K562 (cell line): Measurements from ENCODE around the gene ZMIZ1. TPM values are rescaled to one million over a fixed set of nuclear protein-coding genes. Genes with fewer than 3 reads are reported as not detected.
A peak's percentile ranks its signal among the peaks of the same experiment; 100 is the strongest.

Experiments
- ADNP ChIP-seq: fragments of 200-800 bp; sonication (Bioruptor generic); IDR thresholded peaks from 2 replicates; pipeline ENCODE4 v1.6.1; 2016; ENCODE audit warnings: missing genetic modification characterization, missing compliant biosample characterization
- BRD4 ChIP-seq: fragments of 200-600 bp; sonication (generic); IDR thresholded peaks from 2 replicates; pipeline ENCODE4 v1.6.1; 2017; ENCODE audit warnings: inconsistent platforms
- FOS ChIP-seq: IDR thresholded peaks from 3 replicates; pipeline ENCODE4 v1.6.1; 2011; ENCODE audit not compliant: insufficient read length; ENCODE audit errors: extremely low read depth
- HDAC3 ChIP-seq: fragments of 450-650 bp; IDR thresholded peaks from 2 replicates; pipeline ENCODE4 v1.6.1; 2018; ENCODE audit warnings: borderline replicate concordance, mild to moderate bottlenecking, moderate library complexity; ENCODE audit not compliant: partially characterized antibody
- JUNB ChIP-seq: fragments of 450-650 bp; formaldehyde crosslinking; conservative IDR thresholded peaks from 2 replicates; pipeline ENCODE4 v1.4.0; 2020; ENCODE audit warnings: mild to moderate bottlenecking
- KDM5B ChIP-seq: fragments of 200-600 bp; sonication (generic); IDR thresholded peaks from 2 replicates; pipeline ENCODE4 v1.6.1; 2012; ENCODE audit warnings: low read depth, mild to moderate bottlenecking, moderate library complexity, low read length, control low read depth, inconsistent platforms; ENCODE audit not compliant: insufficient replicate concordance
- MECOM ChIP-seq: fragments of 250-450 bp; sonication (Bioruptor Pico); IDR thresholded peaks from 2 replicates; pipeline ENCODE4 v1.8.0; 2022; ENCODE audit warnings: inconsistent platforms
- PCBP2 ChIP-seq: fragments of 200-400 bp; formaldehyde crosslinking; IDR thresholded peaks from 2 replicates; pipeline ENCODE4 v1.6.1; 2018; ENCODE audit warnings: low read length, low read depth, mild to moderate bottlenecking, moderate library complexity; ENCODE audit not compliant: poor library complexity, severe bottlenecking
- RBBP5 ChIP-seq: fragments of 200-600 bp; sonication (generic); IDR thresholded peaks from 2 replicates; pipeline ENCODE4 v1.6.1; 2012; ENCODE audit warnings: borderline replicate concordance, mild to moderate bottlenecking, low read length, control low read depth, inconsistent platforms; ENCODE audit not compliant: insufficient read depth, poor library complexity, severe bottlenecking
- SETDB1 ChIP-seq: IDR thresholded peaks from one replicate; pipeline ENCODE4 v1.6.1; 2012; ENCODE audit warnings: low read length, control low read depth, inconsistent platforms
- SRF ChIP-seq, 2 experiments: fragments of 250-450, 450-650 bp in 1 of 2; sonication (Bioruptor Pico) in 1 of 2; sonication (generic) in 1 of 2; formaldehyde crosslinking; IDR thresholded peaks; 2 replicates each; pipeline versions ENCODE4 v1.5.0 to v1.5.1; 2020 to 2022; ENCODE audit warnings: mild to moderate bottlenecking in 1 of 2, missing genetic modification reagents in 1 of 2
- TAF7 ChIP-seq: fragments of 450-650 bp; IDR thresholded peaks from 2 replicates; pipeline ENCODE4 v1.6.1; 2016; ENCODE audit warnings: missing genetic modification characterization, missing compliant biosample characterization
- TFAM ChIP-seq: fragments of 250-450 bp; sonication (Bioruptor Pico); conservative IDR thresholded peaks from 2 replicates; pipeline ENCODE4 v1.5.0; 2021; ENCODE audit warnings: mild to moderate bottlenecking, moderate library complexity
- TRIM28 ChIP-seq: fragments of 450-650 bp; IDR thresholded peaks from 2 replicates; pipeline ENCODE4 v1.6.1; 2017
- ZC3H11A ChIP-seq: IDR thresholded peaks from 2 replicates; pipeline ENCODE4 v1.6.1; 2012; ENCODE audit warnings: low read depth, low read length, improper control_type of control experiment
- ZNF239 ChIP-seq: fragments of 250-450 bp; sonication (Bioruptor Pico); IDR thresholded peaks from 2 replicates; pipeline ENCODE4 v1.4.0; 2020; ENCODE audit warnings: mild to moderate bottlenecking
- ZNF57 ChIP-seq: fragments of 450-650 bp; formaldehyde crosslinking; IDR thresholded peaks from 2 replicates; pipeline ENCODE4 v1.4.0; 2020; ENCODE audit warnings: mild to moderate bottlenecking, moderate library complexity
- polyA plus RNA-seq, 8 experiments: library from polyadenylated mRNA; depleted of rRNA in 4 of 8; stranded (reverse) in 5 of 8; unstranded in 3 of 8; fragments of >200 nt; fragmentation: Nextera tagmentation in 2 of 8; fragmentation: Illumina TruSeq in 1 of 8; extraction: Ambion mirVana in 2 of 8; extraction: Trizol in 1 of 8; gene quantifications; 2 replicates each; pipeline versions ENCODE4 v1.2.1 to v1.2.3, GENCODE V29; 2011 to 2014; ENCODE audit warnings: inconsistent platforms in 1 of 8, missing spikeins in 1 of 8
- total RNA-seq, 7 experiments: library from RNA; depleted of rRNA in 6 of 7; stranded (reverse); fragments of >200 nt in 6 of 7; fragmentation: Illumina TruSeq in 2 of 7; extraction: Trizol in 2 of 7; gene quantifications; 2 replicates each; pipeline versions ENCODE4 v1.2.1 to v1.2.3, GENCODE V29; 2011 to 2021; ENCODE audit warnings: low replicate concordance in 1 of 7
- TF ChIP-seq, protein P1 (sequence below): sonication (generic); formaldehyde crosslinking; IDR thresholded peaks from 2 replicates; pipeline ENCODE4 v1.8.0; 2023; ENCODE audit warnings: mild to moderate bottlenecking, missing genetic modification reagents
- TF ChIP-seq, protein P2 (sequence below): sonication (generic); formaldehyde crosslinking; IDR thresholded peaks from 2 replicates; pipeline ENCODE4 v1.4.0; 2020; ENCODE audit warnings: mild to moderate bottlenecking, missing genetic modification reagents
- TF ChIP-seq, protein P3 (sequence below): fragments of 250-450 bp; sonication (Bioruptor Pico); IDR thresholded peaks from 2 replicates; pipeline ENCODE4 v1.9.0; 2021; ENCODE audit warnings: mild to moderate bottlenecking
- TF ChIP-seq, protein P4 (sequence below): IDR thresholded peaks from 2 replicates; pipeline ENCODE4 v1.6.1; 2011; ENCODE audit not compliant: insufficient read length; ENCODE audit errors: extremely low read depth
- TF ChIP-seq, protein P5 (sequence below): fragments of 250-450 bp; sonication (Bioruptor Pico); IDR thresholded peaks from 2 replicates; pipeline ENCODE4 v1.5.0; 2021; ENCODE audit warnings: mild to moderate bottlenecking, borderline replicate concordance

ZMIZ1 gene
- total and polyA plus RNA-seq, 9 of the 15 experiments (the other 6 are each of a cell fraction or from before 2014, with no cell fraction given), result 1.0 to 37.3 (median 4.3) TPM

DNA sequence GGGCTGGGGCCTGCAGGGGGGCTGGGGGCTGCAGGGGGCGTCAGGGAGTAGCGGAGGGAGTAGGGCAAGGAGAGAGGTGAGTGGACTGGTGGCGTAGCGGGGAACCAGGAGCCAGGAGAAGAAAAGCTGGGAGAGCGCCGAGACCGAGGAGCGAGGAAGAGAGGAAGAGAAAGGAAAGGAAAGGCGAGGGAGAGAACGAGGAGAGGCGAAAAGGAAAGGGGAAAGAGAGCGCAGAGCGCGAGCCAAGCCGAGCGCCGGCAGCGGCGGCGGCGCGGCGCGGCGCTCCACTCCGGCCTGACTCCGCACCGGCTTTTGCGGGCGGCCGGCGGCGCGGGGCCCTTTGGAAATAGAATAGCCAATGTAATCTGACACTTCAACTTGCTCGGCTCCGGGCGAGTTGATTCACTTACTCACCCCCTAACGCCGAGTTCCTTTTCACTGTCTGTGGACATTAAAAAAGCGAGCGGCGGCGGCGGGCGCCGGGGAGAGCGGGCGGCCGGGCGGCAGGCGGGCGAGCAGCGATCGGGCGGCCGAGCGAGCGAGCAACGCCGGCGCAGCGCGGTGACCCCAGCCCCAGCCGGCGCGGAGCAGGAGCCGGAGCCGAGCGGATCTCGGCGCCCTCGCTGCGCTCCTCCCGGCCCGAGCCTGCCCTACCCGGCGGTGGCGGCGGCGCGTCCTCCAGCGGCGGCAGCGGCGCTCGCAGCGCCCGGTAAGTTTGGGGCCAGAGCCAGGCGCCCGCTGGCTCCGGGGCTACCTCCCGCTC lies at the start of gene ZMIZ1 (continued):
- no peak for TF ChIP-seq PCBP2
- no peak for TF ChIP-seq JUNB (CRISPR knock-in tag)
- TF ChIP-seq, protein P1, sequence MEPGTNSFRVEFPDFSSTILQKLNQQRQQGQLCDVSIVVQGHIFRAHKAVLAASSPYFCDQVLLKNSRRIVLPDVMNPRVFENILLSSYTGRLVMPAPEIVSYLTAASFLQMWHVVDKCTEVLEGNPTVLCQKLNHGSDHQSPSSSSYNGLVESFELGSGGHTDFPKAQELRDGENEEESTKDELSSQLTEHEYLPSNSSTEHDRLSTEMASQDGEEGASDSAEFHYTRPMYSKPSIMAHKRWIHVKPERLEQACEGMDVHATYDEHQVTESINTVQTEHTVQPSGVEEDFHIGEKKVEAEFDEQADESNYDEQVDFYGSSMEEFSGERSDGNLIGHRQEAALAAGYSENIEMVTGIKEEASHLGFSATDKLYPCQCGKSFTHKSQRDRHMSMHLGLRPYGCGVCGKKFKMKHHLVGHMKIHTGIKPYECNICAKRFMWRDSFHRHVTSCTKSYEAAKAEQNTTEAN, result no peak
- no peak for TF ChIP-seq FOS
- TF ChIP-seq TAF7 (tag), result no peak
- no peak for TF ChIP-seq HDAC3
- TF ChIP-seq ZC3H11A, result no peak
- TF ChIP-seq, protein P2, sequence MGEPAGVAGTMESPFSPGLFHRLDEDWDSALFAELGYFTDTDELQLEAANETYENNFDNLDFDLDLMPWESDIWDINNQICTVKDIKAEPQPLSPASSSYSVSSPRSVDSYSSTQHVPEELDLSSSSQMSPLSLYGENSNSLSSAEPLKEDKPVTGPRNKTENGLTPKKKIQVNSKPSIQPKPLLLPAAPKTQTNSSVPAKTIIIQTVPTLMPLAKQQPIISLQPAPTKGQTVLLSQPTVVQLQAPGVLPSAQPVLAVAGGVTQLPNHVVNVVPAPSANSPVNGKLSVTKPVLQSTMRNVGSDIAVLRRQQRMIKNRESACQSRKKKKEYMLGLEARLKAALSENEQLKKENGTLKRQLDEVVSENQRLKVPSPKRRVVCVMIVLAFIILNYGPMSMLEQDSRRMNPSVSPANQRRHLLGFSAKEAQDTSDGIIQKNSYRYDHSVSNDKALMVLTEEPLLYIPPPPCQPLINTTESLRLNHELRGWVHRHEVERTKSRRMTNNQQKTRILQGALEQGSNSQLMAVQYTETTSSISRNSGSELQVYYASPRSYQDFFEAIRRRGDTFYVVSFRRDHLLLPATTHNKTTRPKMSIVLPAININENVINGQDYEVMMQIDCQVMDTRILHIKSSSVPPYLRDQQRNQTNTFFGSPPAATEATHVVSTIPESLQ, result 0 out of 2 replicates have a peak, but pooled peaks have one; percentile 13
- TF ChIP-seq TFAM, result no peak
- TF ChIP-seq SETDB1, result no peak
- TF ChIP-seq, protein P3, sequence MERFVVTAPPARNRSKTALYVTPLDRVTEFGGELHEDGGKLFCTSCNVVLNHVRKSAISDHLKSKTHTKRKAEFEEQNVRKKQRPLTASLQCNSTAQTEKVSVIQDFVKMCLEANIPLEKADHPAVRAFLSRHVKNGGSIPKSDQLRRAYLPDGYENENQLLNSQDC (CRISPR knock-in tag), result peak; percentile 86; the same call in 1 of the 2 replicates
- TF ChIP-seq ZNF57 (CRISPR knock-in tag), result no peak
- TF ChIP-seq ADNP (tag), result no peak
- TF ChIP-seq SRF (CRISPR knock-in tag; IDR thresholded peaks at IDR 0.05), result no peak
- TF ChIP-seq RBBP5, result no peak
- peak; percentile 52 for TF ChIP-seq KDM5B
- TF ChIP-seq ZNF239 (CRISPR knock-in tag), result no peak; the same call in 1 of the 2 replicates
- no peak for TF ChIP-seq TRIM28
- TF ChIP-seq BRD4, result no peak
- TF ChIP-seq MECOM, result 0 out of 2 replicates have a peak, but pooled peaks have one; percentile 21
- TF ChIP-seq, protein P4, sequence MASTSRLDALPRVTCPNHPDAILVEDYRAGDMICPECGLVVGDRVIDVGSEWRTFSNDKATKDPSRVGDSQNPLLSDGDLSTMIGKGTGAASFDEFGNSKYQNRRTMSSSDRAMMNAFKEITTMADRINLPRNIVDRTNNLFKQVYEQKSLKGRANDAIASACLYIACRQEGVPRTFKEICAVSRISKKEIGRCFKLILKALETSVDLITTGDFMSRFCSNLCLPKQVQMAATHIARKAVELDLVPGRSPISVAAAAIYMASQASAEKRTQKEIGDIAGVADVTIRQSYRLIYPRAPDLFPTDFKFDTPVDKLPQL, result no peak
- TF ChIP-seq, protein P5, sequence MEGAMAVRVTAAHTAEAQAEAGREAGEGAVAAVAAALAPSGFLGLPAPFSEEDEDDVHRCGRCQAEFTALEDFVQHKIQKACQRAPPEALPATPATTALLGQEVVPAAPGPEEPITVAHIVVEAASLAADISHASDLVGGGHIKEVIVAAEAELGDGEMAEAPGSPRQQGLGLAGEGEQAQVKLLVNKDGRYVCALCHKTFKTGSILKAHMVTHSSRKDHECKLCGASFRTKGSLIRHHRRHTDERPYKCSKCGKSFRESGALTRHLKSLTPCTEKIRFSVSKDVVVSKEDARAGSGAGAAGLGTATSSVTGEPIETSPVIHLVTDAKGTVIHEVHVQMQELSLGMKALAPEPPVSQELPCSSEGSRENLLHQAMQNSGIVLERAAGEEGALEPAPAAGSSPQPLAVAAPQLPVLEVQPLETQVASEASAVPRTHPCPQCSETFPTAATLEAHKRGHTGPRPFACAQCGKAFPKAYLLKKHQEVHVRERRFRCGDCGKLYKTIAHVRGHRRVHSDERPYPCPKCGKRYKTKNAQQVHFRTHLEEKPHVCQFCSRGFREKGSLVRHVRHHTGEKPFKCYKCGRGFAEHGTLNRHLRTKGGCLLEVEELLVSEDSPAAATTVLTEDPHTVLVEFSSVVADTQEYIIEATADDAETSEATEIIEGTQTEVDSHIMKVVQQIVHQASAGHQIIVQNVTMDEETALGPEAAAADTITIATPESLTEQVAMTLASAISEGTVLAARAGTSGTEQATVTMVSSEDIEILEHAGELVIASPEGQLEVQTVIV (CRISPR knock-in tag), result no peak
